Occipital lobe (tissue), 2 donors: ENCODE results near the gene TTLL11. TPM values are rescaled to one million over a fixed set of nuclear protein-coding genes. Genes with fewer than 3 reads are reported as not detected.

Experiments used
- DNase-seq: peaks from one replicate; lab custom pipeline; 2025; lab: John Stamatoyannopoulos, UW
- total RNA-seq: library from RNA; depleted of rRNA; stranded (reverse); fragments of >200 nt; gene quantifications from one replicate; pipeline ENCODE4 v1.2.3, GENCODE V29; 2014

The TTLL11 gene
- total RNA-seq, 1 donor from 2014 or later = 26.8 TPM

DNA sequence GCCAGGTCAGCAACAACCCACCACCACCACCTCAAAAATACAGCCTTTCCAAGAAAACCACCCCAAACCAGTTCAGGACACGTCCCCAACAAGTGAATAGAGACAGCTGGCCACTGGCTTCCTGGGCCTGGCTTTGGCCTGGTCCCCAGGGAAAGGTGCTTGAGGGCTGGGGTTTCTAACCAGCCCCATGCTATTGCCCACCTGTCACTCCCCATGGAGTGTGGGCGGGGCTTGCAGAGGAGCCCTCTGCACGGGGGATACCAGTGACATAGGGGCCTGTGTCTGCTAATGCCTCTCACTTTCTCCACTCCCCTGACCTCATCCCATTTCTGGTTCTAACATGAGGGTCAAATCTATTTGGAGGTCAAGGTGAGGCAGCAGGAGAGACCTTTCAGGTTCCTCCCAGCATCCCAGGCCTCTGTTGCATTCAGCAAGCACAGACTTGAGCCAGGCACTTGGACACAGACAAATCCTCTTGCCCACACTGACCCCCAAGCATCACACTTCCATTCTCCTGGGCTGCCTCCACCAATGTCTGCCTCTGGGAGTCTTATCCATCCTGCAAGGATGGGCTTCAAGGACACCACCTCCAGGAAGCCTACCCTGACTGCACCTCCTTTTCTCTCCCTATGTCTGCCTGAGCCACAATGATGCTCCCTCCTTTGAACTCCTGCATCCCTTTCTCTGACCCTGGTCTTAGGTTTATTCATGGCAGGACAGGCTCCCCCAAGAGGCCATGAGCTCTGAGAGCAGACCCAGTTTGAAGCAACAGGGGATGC lies 16.1 kb upstream of the TTLL11 start:
- DNase-seq = no peak

DNA sequence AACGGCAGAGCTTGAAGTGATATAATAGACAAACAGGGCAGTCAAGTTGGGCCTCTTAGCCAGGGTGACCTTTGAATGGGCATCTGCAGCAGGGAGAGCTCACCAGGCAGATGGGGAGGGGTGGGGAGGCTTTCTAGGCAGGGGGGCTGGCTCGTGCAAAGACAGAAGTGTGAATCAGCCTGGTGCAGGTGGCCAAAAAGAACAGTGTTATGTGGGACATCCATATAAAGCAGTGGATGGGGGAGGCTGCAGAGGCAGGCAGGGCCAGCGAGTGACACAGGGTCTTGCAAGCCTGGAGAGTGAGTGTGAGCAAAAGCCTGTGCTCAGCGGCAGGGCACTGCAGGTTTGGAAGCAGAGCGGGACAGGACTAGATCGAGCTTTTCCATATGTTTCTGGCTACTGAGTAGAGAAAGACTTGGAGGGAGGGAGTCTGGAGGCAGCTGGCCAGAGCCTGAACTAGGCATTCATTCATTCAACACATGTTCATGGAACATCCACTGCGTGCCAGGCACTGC lies 14.2 kb upstream of the TTLL11 start:
- DNase-seq = peak; percentile 57

DNA sequence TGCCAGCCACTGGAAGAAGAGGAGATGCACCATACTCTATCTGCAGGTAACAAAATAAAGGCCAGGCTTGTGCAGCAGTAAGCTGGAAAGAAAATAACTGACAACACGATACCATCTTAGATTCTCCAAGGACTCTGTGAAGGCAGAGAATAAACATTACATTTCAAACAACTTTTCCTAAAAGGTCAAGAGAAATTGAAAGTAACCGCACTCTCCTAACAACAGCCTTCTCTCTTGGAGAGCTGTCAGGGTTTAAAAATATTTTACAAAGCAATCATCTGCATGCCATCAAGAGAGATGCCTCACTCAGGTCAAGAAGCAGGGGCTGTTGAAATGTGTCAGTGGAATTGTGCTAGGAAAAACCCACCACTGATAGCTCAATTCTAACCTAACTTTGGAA lies 13.5 kb upstream of the TTLL11 start:
- no peak for DNase-seq

DNA sequence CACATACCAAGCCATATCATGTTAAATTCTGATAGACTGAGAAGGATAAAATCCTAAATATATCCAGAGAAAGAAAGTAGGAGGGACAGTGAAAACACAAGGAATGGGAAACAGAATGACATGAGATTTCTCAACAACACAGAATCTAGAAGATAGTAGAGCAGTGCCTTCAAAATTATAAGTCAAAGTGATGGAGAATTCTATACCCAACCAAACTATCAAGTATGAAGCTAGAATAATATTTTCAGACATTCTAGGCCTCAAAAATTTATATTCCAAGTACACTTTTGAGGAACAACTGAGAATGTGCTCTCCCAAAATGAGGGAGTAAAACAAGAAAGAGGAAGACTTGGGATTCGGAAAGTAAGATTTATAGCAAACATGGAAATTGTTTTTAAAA lies 10.9 kb upstream of the TTLL11 start:
- no peak for DNase-seq

DNA sequence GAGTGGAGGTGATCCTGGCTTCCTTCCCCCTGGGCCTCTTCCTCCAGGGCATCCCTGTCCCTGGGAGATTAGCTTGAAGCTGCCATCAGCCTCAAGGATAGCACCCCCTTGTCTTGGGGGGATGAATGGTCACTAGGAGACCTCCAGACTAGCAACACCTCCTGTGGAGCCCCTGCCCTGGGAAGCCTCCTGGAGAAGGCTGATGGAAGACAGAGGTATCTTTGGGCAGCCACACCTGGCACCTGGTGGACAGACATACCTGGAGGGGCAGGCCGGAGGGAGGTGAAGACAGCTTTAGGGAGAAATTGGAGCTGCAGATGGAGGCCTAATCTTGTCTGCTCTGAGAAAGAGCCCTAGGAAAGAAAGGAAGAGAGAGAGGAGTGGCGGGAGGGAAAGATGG lies 9.0 kb upstream of the TTLL11 start:
- no peak for DNase-seq

DNA sequence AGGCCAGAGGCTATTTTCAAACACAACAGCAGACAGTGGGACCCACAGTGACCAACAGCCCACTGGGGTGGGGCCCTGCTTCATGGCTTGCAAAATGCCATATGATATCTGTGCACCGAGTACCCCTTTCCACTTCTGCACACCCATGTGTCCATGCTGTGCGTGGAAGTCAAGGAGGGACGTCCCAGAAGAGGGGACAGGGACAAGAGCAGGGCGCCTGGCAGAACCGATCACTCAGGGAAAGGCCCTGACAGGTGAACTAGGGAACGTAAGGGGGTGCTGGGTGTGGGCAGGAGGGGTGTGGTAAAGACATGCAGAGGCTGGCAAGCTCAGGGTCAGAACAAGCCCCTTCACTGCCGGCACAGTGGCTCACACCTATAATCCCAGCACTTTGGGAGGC lies 7.6 kb upstream of the TTLL11 start:
- no peak for DNase-seq

DNA sequence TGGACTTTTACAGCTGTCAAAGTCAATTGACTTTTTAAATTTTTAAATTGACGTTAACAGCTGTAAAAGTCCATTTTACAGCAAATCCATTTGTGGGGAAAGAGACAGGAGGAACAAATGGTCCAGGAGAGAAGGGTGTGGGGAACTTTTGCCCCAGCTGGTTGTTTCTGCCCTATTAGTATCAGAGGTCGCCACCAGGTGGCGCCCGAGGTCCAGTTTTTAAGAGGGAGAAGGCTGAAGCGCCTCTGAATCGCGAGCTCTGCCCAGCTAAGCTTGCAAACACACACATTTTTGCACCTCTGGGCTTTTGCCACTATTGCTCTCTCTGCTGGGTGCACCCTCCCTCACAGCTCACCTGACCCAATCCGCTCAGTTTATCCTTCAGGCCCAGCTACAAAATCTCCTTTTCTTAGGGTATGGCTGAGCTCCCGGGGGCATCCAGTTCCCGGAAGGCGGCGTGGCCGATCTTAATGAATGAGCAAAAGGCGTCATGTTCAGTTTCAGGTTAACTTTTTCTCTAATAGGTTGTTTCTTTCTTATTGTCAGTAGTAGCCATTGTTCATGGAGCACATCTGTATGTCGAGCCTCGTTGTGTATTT lies 6.3 kb upstream of the TTLL11 start:
- DNase-seq = peak; percentile 55

DNA sequence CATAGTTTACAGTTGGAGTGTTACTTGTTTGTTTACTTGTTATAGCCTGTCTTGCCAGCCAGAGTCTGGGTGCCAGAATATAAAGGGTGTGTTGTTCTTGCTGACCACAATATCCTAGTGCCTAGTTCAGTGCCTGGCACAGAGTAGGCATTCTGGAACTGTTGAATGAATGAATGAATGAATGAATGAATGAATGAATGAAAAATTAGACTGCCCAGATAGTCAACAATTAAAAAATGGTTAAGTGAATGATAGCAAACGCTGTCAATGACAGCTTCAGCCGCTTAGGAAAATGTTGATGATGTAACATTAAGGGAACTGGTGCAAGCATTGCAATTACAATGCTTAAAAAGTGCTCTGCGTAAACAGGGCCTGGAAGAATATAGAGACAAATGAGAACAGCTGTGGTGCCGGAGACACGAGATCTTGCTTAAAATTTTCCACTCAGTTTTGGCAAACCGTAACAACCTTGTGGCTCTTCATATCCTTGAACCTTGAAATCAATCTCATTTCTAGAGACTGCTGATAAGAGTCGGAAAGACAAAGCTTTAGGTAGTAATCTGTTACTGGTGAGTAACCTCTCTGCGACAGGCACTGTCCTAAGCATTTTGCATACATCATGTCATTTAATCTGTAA lies 4.7 kb upstream of the TTLL11 start:
- DNase-seq = no peak

DNA sequence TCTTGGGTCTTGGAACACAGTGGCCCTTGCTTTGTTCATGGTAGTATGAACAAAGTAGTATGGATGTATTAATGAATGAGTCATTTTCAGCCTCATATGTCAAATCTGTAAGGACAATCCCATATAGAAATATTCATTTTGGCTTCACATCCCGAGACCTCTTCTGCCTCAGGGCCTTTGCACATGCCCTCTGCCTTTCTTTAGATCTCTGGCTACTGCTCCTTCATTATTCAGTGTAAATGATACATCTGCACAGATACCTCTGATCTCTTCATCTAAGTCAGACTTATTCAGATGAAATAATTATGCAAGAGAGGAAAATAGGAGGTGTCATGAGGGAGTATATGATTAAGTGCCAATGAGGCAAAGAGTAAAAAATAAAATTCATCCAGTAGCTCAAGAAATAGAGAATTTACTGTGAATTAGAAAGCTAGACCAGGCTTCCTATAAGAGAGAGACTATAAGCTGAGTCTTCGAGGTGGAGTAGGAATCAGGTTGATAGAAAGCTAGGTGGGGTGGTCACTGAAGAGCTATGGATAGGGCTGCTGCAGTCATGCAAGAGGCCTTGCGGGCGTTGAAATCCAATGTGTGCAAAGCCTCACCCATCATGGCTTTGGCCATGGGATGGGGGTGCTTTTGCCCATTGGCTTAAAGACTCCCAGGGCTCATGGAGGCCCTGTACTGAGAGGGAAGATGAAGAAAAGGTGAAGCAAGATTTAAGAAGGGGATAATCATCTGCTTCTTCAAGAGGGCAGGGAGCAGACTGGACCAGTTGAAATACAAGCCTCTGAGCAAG lies 3.7 kb upstream of the TTLL11 start:
- DNase-seq = no peak

DNA sequence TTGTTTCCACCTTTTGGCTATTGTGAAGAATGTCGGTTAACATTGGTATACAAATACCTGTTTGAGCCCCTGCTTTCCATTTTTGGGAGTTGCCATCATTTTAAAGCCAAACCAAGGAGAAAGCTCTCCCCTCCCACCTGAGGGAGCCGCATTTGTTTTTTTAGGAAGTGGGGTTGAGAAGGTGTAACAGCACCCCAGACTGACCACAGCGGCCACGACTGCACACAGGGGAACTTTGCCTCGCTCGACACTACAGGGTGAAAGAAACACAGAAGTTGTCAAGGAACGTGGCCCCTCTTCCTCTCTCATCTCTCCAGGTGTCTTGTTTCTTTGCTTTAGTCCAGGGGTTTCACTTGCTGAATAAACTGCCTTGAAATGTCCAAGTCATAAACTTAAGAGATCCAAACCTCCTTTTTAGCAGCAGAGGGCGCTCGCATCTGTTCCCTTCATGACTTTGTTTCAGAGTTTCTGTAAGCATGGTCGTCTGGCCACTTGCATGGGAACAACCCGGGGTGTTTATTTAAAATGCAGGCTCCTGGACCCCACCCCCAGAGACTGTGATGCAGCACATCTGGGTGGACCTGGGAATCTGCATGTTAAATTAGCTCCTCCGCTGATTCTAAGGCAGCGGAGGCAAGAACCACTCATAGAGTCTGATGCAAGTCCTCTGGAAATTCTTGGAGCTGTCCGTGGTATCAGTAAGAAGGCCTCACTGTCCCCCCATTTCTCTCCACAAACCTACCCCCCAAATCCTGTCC lies 2.1 kb upstream of the TTLL11 start:
- DNase-seq = no peak

DNA sequence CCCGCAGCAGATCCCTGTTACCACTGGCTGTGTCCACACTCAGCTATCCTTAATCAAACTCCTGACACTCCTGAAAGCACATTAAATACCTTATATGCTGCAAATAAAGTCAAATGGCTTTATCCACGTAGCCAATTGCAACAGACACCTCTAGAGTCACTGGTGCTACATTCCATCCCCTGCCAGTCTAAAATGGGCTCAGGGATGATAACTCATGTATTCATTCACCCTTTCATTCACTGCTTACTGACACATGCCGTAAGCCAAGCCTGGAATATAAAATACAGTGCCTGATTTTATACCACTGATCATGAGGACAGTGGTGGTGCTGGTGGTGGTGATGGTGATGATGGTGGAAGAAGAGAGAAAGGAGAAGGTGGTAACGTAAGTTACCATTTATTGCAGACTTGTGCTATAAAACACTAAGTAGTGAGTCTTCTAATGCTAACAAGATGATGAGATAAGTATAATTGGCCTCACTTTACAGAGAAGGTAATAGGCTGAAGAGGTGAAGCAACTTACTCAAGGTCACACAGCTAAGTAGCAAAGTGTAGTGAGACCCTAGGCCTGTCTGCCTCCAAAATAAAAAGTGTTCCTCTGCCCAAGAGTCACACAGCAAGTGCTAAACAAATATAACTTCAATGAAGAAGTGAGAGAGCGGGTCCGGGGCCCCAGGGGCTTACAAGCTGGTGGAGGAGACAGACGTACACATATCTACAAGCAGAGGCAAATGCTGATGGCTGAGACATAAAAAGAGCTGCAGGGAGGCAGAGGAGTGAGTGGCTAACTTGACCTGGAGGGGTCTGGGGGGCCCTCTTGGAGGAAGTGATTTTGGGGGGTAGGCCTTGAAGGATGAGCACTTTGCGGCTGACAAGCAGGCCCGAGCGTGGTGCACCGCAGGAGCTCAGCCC lies 1.2 kb downstream of the TTLL11 start:
- DNase-seq = no peak

DNA sequence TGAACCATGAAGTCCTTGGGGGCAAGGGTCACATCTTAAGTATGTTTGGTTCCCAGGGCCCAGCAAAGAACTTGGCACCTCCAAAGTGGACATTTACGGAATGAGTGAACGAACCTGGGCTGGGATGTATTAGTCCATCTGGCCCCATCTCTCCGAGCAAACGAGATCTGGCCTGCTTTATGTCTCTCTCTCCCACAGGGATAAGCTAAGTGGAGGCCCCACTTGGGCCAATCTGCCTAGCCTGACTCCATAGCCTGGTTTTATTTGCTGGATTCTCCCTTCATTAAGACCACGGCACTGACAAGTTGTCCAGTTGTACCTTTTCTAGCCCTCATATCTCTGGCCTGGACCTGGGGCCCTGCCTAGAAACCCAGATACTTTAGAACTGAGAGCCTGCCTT lies 2.1 kb downstream of the TTLL11 start:
- no peak for DNase-seq

DNA sequence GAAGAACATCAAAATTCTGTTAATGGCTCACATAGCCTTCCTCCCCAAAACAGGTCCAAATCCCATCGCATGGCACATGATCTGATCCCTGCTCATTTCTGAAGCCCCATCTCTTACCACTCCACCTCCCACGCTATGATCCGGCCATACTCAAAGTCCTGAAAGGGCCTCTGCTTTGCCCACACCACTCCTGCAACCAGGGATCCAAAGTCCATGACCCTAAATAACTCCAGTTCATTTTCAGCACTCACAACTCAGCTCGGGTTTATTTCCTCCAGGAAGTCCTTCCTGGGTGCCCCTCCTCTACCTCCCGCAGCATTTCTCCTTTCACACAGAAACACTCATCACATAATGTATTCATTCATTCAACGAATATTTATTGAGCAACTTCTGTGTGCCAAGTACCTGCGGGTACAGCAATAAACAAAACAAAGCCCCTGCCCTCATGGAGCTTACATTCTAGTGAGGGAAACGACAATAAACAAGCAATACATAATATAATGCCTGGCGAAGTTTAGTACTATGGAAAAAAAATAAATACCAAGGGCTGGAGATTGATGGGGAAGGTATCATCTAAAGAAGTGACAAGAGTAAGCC lies 2.7 kb downstream of the TTLL11 start:
- no peak for DNase-seq

DNA sequence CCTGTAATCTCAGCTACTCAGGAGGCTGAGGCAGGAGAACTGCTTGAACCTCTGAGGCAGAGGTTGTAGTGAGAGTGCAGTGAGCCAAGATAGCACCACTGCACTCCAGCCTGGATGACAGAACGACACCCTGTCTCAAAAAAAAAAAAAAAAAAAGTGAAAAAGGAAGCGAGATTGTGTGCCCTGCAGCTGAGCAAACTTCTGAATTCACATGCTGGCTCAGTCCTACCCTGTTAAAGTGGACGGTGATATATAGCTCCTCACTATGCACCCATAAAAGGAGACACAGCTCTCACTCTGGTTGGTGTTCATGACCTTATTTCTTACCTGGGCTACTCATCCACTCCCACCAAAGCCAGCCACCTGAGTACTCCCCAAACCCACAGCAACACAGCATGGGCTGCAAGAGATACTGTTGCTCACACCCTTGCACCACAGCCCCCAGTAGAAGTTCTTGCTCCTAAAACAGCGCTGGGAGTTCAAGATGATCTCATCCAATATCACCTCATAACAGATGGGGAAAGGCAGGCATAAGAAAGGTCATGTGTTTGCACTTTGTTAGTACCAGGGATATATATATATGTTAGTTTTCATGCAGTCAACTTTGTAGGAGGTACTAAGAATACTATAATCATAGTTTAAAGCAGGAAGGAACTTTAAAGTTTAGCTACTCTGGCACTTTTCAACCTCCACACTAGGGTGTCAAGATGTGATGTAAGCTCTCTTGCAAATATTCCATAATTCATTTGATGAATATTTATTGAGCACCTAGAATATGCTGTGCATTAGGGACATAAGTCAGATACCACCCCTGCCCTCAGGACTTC lies 4.0 kb downstream of the TTLL11 start:
- DNase-seq = no peak

DNA sequence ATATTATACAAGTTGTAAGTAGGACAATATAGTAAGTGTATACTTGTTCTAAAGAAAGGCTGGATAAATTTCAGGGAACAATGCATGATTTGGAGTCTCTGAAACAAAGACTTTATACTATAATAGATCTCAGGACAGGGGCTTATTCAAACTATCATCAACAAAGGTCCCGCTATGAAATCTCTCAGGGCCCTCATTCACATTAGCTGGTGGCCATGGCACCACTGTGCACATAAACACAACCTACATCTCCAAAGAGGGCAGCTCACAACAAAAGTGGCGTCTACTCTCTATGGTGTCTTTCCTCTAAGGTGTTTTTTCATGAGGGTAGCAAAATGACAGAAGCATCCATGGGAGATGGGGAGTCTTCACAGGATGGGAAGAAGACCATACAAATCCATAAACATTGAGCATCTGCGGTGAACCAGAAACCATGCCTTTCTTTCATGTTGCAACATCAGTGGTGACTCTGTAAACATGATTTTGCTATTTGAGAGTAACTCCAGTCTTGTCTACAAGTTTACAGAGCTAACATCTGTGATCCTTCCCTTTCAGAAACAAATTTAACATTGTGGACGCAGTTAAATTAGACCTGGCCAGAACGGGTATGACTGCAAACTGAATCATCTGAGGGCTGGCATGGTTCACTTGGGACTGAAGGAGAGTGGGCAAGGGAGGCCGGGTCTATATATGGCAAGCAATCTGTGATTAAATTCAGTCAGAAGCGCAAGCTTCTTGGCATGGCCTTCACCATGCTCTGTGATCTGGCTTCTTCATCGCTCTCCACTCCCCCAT lies 5.5 kb downstream of the TTLL11 start:
- DNase-seq = peak; percentile 33

DNA sequence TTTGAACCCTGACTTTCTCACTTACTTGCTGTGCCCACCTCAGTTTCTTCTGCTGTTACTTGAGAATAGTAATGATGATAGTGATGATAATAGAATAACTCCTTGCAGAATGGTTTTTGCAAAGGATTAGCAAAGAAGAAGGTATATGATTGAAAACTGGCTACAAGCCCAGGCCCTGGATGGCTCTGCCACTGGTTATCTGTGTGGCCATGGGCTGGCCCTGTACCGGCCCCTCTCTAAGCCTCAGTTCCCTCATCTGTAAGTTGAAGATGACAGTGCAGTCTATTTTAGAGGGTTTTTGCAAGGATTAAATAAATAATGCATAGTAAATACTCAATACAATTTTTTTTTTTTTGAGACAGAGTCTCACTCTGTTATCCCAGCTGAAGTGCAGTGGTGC lies 6.2 kb downstream of the TTLL11 start:
- DNase-seq = no peak

DNA sequence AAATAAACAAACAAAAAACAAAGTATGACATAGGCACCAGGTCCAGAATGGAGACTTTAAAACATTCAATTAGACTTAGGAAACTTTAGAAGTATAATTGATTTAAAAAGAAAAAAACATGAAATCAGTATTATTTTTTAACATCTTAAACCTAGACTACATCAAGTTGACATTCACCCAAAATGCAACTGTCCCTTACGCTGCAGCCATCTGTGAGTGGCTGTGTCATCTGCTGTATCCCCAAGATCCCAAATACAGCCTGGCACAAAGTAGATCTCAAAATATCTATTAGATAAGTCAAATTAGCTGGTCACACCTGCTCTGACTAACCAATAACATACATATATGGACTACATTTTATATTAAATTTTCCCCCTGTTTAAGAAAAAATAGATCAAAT lies 7.8 kb downstream of the TTLL11 start:
- no peak for DNase-seq
